T-helper 2 cell (primary cell): ENCODE measurements around the gene MEDAG.
A peak's percentile ranks its signal among the peaks of the same experiment; 100 is the strongest.

ENCODE experiments used
- DNase-seq, 5 experiments: peaks; one replicate each; pipeline versions ENCODE4 v3.0.0 to v3.0.0-alpha.2; 2012 to 2022

MEDAG gene

DNA sequence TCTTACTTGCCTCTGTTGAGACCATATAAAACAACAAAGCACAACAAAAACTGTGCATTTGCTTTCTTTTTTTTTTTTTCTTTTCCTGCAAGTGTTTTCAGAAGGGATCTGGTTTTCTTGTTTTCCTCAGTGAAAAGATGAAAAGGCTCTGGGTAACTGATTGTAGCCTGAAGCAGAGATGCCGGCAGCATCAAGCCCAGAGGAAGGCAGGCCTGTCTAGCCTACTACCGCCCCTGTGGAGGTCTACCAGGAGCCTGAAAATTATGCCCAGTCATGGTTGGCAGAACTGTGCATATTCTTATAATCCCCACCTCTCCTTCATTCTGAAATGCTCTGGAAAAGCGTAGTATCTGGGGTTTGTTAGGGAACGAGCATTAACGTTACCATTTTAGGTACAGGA is 32.6 kb upstream of the MEDAG start:
- no peak for DNase-seq

GRCh38 chr13:30874111-30874510 is 32.0 kb upstream of the MEDAG start:
- no peak for DNase-seq

GRCh38 chr13:30874561-30874960 is 31.5 kb upstream of the MEDAG start:
- DNase-seq: no peak

DNA sequence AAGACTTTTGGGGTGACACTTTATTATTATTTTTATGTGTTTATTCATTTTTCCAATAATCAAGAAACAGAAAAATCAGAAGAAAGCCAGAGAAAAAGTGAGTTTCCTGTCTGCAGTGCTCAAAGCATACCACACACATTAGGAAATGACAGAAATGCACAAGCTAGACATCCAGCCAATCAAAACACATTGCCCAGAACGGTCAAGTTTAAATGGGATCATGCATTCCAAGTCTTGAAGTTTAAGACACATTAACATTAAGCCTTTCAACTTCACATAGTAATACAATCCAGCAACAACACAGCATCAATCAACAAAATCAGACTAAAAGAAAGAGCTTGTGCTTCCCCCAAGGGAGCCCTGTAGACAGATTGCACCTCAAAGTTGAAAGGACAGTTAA is 28.7 kb upstream of the MEDAG start:
- no peak for DNase-seq

- DNase-seq: no peak
Measured at GRCh38 chr13:30880151-30880855, 25.8 kb upstream of the MEDAG start.

GRCh38 chr13:30880856-30881155 is 25.3 kb upstream of the MEDAG start:
- no peak for DNase-seq

GRCh38 chr13:30881191-30881651 is 24.9 kb upstream of the MEDAG start:
- DNase-seq: no peak

DNA sequence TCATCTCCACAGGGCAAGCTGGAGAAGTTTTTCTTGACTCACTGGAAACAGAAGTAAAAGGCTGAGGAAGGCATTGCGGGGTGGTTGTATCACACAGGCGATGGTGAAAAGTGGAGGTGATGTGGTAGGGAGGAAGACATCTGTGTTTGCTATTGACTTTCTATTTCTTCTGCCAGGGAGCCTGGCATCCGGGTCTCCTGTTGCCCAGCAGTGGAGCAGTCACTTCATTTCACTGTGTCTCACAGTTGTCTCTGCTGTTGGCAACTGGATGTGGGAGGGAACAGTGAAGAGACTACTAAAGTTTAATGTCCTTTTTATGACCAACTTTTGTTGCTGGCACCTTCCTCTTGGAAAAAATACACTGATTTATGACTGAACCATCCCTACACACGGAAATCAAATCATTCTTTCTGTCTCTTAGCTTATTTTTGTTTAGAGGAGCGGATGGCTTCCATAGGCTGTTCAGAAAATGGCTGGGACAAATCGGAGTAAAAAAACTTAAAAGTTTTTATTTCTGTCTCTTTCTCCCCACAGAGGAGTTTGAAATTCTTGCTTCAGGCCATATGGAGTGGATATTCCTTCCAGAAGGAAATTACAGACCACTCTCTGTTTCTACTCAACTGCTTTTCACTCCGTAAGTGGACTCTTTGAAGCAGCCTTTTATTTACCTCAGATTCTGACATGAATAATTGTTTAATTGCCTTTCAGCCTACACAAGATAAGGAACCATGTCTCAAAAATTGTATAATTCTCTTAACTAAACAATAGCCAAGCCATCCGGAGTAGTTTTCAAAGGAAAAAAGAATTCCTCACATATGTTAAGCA is 23.8 kb upstream of the MEDAG start:
- DNase-seq: no peak

DNA sequence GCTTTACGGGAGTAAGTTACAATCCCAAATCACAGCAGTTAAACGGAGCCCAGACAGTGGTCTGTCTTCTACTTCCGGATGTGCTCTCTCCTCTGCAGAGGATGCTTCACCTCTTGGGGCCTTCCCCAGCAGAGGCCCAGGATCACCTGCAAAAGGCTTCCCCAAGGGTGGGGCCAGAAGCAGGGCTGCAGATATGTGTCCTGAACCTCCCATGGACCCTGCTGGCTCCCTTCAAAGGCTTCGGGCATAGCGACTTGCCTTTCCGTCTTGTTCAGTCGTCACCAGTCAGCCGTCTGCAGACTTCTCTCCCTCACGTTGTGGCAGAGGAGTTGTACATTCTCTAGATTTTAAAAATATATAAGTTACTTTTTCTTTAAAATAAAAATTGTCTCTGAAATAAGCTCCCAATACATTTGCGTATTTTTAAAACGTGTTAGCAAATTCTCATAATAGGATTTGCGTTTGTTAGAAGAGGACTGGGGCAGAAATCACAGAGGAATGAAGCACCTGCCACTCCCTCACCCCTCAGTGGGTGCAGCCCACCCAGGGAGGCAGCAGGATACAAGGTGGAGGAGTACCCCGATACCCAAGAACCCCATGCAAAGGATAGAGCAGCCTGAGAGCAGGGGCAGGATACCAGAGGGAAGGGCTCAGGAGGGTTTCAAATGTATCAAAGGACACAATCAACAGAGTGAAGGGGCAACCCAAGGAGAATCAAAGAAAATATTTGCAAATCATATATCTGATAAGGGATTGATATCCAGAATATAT is 22.9 kb upstream of the MEDAG start:
- DNase-seq: no peak

GRCh38 chr13:30884543-30884942 is 21.5 kb upstream of the MEDAG start:
- no peak for DNase-seq

GRCh38 chr13:30889196-30889690 is 16.8 kb upstream of the MEDAG start:
- no peak for DNase-seq

DNA sequence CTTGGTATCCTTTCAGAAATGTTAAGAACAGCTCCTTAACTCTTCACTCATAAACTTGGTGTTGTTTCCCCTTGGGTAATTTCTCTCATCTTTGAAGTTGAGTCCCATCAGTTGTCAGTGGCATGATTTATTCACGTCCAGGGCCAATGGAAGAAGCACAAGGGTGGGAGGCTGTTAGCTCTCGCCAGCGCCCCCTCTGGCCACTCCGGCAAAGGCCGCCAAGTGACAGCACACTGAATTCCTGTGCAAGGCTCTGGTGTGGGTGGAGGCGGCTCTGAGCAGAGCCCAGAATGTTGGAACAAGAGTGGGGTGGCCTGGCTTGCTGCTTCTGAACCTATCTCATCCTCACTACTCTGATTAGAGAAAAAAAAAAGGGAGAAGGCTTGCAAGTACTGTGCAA is 13.1 kb upstream of the MEDAG start:
- peak in 1 of 5 experiments; percentile 14 for DNase-seq

GRCh38 chr13:30895773-30896172 is 10.3 kb upstream of the MEDAG start:
- DNase-seq: no peak

DNA sequence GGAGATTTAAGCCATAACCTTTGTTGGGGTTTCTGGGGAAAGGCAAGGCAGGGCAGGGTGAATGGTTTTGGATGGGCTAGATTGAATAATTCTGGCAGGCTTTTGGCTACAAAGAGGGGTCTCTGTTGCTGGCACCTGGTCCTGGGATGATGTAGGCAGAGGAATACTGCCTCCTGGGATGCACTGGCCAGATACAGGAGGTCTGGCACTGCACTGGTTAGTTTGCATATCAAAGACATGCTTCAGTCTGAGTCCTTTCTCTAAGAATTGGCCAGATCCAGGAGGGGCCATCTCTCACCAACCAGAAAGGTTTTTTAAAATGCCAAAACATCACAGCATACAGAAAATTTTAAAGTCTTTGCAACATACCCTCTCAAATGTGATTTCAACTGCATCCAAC is 8.0 kb upstream of the MEDAG start:
- no peak for DNase-seq

DNA sequence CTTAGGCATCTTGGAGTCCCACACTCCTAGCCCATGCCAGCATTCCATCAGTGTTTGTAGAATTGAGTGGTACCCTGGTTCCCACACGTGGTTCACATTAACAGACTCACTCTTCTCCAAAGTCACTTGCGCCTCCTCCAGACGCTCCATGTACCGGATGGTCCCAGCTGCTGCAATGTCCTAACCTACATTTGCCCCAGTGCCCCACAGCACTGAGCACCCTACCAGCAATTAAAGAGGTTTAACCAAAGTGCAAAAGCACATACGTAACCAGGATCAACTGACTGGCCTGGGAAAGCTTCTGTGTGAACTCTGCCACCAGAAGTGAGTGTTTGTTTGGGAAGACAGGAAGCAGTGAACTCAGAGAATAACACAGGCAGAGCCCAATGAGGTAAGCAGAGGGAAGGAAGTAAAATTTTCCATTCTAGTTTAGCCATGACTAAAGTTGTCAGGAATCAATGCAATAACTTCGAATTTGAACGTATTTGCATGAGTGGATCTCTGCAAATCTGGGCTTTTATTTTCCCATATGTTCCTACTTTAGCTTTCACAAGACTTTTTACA is 7.3 kb upstream of the MEDAG start:
- DNase-seq: no peak

- DNase-seq: no peak
Measured at GRCh38 chr13:30900436-30900835, 5.6 kb upstream of the MEDAG start.

GRCh38 chr13:30900952-30901749 is 4.9 kb upstream of the MEDAG start:
- no peak for DNase-seq

DNA sequence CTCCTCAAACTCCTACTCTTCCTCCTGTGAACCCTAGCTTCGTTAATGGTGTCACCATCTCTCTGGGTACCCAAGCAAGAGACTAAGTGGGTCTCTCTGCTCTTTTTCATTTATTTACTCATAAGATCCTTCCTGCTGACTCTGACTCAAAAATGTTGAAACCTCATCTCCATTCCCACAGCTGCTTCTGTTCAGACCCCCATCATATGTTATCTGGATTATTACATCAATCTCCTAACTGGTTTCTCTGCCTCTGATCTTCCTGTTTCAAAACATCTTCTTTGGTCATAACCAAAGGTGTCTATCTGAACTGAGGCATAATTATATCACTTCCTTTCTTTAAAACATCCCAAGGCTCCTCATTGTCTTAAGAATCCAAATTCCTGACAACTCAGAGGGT is 2.0 kb upstream of the MEDAG start:
- no peak for DNase-seq

- peak in 1 of 5 experiments; percentile 38 for DNase-seq
Measured at GRCh38 chr13:30906411-30907051, 460 bp downstream of the MEDAG start.

DNA sequence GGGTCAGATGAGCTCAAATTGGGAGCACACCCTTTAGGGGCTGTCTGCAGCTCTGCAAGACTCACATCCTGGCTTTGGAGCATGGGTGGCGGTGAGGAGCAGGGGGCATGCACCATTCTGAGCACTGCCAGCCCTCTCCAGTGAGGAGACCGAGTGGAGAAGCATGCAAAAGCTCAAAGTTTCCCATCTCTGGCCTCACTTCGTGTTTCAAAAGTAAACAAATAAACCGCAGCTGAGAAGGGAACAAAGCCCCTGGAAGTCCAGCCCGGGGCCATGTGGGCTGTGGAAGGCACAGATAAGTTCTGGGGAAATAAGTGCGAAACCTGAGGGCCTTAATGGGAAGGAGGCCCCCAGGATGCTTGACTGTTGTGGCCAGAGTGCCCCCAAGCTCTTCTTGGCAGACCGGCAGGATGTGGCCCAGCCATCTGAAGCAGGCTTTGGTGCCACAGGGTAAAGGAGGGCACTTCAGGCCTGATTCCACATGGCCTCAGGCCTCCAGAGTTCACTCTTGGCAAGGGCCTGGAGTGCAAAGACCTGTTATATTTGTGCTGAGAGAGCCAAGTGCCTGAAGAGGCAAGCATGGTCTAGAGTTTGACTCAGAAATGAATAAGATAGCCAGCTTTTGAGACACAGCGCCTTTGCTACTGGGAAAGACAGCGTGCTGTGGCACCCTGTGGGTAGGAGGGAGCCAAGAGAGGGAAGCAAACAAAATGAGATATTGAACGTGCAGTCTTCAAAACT is 1.2 kb downstream of the MEDAG start:
- DNase-seq: no peak

DNA sequence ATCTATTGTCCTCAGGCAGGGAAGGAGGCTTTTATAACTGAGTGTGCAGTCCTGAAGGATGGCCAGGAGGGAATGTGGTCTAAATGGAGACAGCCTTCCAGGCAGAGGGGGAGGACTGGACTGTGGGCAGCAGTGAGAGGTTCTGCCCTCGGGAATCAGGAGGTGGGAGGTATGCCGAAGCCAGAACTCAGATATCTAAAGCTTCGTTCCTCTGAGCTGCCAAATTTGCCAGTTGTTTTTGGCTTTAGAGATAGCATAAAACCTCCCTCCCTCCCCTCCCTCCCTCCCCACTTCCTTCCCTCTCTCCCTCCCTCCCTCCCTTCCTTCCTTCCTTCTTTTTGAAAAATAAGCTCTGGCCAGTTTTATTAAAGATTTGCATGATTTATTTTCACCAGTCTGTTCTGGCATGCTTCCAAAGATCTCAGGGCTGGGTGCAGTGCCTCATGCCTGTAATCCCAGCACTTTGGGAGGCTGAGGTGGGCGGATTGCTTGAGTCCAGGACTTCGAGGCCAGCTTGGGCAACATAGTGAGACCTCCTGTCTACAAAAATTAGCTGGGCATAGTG is 2.4 kb downstream of the MEDAG start:
- DNase-seq: no peak
